ENCODE results near the gene NENF.

- TF ChIP-seq, protein P1, sequence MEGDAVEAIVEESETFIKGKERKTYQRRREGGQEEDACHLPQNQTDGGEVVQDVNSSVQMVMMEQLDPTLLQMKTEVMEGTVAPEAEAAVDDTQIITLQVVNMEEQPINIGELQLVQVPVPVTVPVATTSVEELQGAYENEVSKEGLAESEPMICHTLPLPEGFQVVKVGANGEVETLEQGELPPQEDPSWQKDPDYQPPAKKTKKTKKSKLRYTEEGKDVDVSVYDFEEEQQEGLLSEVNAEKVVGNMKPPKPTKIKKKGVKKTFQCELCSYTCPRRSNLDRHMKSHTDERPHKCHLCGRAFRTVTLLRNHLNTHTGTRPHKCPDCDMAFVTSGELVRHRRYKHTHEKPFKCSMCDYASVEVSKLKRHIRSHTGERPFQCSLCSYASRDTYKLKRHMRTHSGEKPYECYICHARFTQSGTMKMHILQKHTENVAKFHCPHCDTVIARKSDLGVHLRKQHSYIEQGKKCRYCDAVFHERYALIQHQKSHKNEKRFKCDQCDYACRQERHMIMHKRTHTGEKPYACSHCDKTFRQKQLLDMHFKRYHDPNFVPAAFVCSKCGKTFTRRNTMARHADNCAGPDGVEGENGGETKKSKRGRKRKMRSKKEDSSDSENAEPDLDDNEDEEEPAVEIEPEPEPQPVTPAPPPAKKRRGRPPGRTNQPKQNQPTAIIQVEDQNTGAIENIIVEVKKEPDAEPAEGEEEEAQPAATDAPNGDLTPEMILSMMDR (IDR thresholded peaks at IDR 0.05; ENCODE audit: poor library complexity, severe bottlenecking), result no peak
- TF ChIP-seq POLR2AphosphoS5 (IDR thresholded peaks at IDR 0.05) (no peak), EZH2 (IDR thresholded peaks at IDR 0.05; ENCODE audit: borderline replicate concordance, insufficient read depth, low read length, poor library complexity, severe bottlenecking) (no peak)
Observed at GRCh38 chr1:212484701-212485570, 52.2 kb downstream of the NENF start.

All from neural cell (in vitro differentiated cells).